ENCODE data around the gene HOXA3. TPM values are rescaled to one million over a fixed set of nuclear protein-coding genes. Genes with fewer than 3 reads are reported as not detected.

HOXA3 gene
- total RNA-seq, 1 experiment from 2014 or later, result not detected

GRCh38 chr7:27179030-27179429 is 26.6 kb upstream of the HOXA3 start:
- H3K36me3 Mint-ChIP-seq (ENCODE audit: insufficient read depth in 1 of 3, low read depth in 3 of 3), result no peaks in the 10 kb centered on the region; a peak in 2 of 7 replicates
- H4K5ac ChIP-seq (ENCODE audit: insufficient read length, low read depth, low read length), result no peak overlapping the region
- no peak overlapping the region for H3K14ac ChIP-seq (ENCODE audit: insufficient read depth, low read length)
- H4K20me1 ChIP-seq (ENCODE audit: control insufficient read depth, insufficient read depth, insufficient read length), result no peaks in the 10 kb centered on the region
- H4K8ac ChIP-seq (replicated peaks; ENCODE audit: insufficient read length, low read depth, low read length), result no peak overlapping the region
- no peak for TF ChIP-seq CTCF (conservative IDR thresholded peaks at IDR 0.05)
- WGBS (ENCODE audit: extremely low coverage, insufficient read length, low lambda C conversion rate), result no CpG with 5 or more reads among the region's 14 CpGs
- H3K9ac ChIP-seq (ENCODE audit: extremely low read depth, insufficient read length, low read length), result no peak overlapping the region
- peak; percentile 26 for DNase-seq
- H2BK5ac ChIP-seq (ENCODE audit: insufficient read length, low read length), result no peak overlapping the region
- 0 out of 5 replicates have a peak overlapping the region, but pooled peaks of 1 of the 2 experiments have one; percentile 31 for H3K4me3 Mint-ChIP-seq
- no peaks in the 10 kb centered on the region for H3K23me2 ChIP-seq (ENCODE audit: insufficient read length, low read depth, low read length, poor library complexity, severe bottlenecking)
- H3K79me2 ChIP-seq (ENCODE audit: insufficient read depth, low read length), result no peaks in the 10 kb centered on the region
- peaks cover 99% of the 10 kb centered on the region for H3K27me3 ChIP-seq (ENCODE audit: insufficient read depth, low read length)
- no peak overlapping the region for H3K4me2 ChIP-seq (ENCODE audit: insufficient read depth, insufficient read length, low read length)
- H2BK120ac ChIP-seq (ENCODE audit: low read depth, low read length, poor library complexity, severe bottlenecking), result no peak overlapping the region
- no peak overlapping the region for H3K23ac ChIP-seq (ENCODE audit: insufficient read length, low read depth, low read length)
- no peaks in the 10 kb centered on the region for H3K9me3 ChIP-seq (ENCODE audit: control insufficient read depth, low read depth, low read length)
- no peak overlapping the region for H3K27ac ChIP-seq (ENCODE audit: insufficient read length, low read depth, low read length)
- H2AFZ ChIP-seq (ENCODE audit: low read length), result no peak overlapping the region
- no peak overlapping the region for H3K27ac Mint-ChIP-seq
- no peak overlapping the region for H4K91ac ChIP-seq (ENCODE audit: insufficient read length, low read depth, low read length)
- H3K27me3 Mint-ChIP-seq (ENCODE audit: low read depth), result peaks cover 100% of the 10 kb centered on the region
- H3K79me1 ChIP-seq (ENCODE audit: insufficient read depth, low read depth, low read length, poor library complexity, severe bottlenecking), result no peaks in the 10 kb centered on the region
- H3K4ac ChIP-seq (ENCODE audit: low read depth, low read length), result no peak overlapping the region
- no peak overlapping the region for H2BK12ac ChIP-seq (ENCODE audit: insufficient read length, low read depth, low read length)
- peaks cover 3 to 16% of the 10 kb centered on the region in 2 experiments for H3K4me1 Mint-ChIP-seq
- H3K9me3 Mint-ChIP-seq, result peaks cover 2 to 14% of the 10 kb centered on the region in 2 experiments; a peak in 1 of 5 replicates
- no peak overlapping the region for H2AK5ac ChIP-seq (ENCODE audit: insufficient read length, low read length)
- no peaks in the 10 kb centered on the region for H3K4me1 ChIP-seq (ENCODE audit: insufficient read depth, low read length)
- no peak overlapping the region for H3K18ac ChIP-seq (ENCODE audit: insufficient read length, low read depth, low read length)
- H2BK15ac ChIP-seq (ENCODE audit: low read depth, low read length), result no peak overlapping the region
- no peak overlapping the region for H3T11ph ChIP-seq (ENCODE audit: low read length)
- H3K56ac ChIP-seq (ENCODE audit: insufficient read length, low read depth, low read length), result no peak overlapping the region
- H2BK20ac ChIP-seq (ENCODE audit: low read depth, low read length, poor library complexity, severe bottlenecking), result no peak overlapping the region

All from H9 (cell line).